Esophagus mucosa (tissue), 1 donor: Measurements from ENCODE around the gene KRTAP10-10. TPM values are rescaled to one million over a fixed set of nuclear protein-coding genes. Genes with fewer than 3 reads are reported as not detected.
"Not testable (repeated sequence)": the region's sequence is repeated elsewhere in the genome, so short reads cannot be mapped to it uniquely, and the experiment has no call there.

Source experiments
- ATAC-seq: fragments of 200-7000 bp; cut with Tn5 transposase; one replicate; pipeline ENCODE4 v1.9.1; 2020
- total RNA-seq: library from RNA; stranded (reverse); gene quantifications from one replicate; pipeline ENCODE4 v1.2.4, GENCODE V29; 2023
- donor health status: DM: yes; HTN: yes; CAD: no.

Gene KRTAP10-10
- total RNA-seq, 1 donor from 2014 or later = not detected

DNA sequence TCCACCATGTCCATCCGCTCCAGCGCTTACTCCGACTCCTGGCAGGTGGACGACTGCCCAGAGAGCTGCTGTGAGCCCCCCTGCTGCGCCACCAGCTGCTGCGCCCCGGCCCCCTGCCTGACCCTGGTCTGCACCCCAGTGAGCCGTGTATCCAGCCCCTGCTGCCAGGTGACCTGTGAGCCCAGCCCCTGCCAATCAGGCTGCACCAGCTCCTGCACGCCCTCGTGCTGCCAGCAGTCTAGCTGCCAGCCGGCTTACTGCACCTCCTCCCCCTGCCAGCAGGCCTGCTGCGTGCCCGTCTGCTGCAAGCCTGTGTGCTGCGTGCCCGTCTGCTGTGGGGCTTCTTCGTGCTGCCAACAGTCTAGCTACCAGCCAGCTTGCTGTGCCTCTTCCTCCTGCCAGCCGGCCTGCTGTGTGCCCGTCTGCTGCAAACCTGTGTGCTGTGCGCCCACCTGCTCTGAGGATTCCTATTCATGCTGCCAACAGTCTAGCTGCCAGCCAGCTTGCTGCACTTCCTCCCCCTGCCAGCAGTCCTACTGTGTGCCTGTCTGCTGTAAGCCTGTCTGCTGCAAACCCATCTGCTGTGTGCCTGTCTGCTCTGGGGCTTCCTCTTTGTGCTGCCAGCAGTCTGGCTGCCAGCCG lies 9.9 kb upstream of the KRTAP10-10 start:
- not testable (repeated sequence) for ATAC-seq

DNA sequence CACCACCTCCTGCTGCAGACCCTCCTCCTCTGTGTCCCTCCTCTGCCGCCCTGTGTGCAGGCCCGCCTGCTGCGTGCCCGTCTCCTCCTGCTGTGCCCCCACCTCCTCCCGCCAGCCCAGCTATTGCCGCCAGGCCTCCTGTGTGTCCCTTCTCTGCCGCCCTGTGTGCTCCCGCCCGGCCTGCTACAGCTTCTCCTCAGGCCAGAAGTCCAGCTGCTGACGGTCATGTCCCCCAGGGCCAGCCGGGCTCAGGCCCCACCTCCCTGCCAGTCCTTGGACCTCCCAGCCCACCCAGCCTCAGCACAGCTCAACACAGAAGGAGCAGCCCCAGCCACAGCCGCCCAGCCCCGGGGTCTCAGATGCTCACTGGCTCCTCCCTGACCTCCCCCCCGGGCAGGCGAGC lies 9.3 kb upstream of the KRTAP10-10 start:
- ATAC-seq = not testable (repeated sequence)

DNA sequence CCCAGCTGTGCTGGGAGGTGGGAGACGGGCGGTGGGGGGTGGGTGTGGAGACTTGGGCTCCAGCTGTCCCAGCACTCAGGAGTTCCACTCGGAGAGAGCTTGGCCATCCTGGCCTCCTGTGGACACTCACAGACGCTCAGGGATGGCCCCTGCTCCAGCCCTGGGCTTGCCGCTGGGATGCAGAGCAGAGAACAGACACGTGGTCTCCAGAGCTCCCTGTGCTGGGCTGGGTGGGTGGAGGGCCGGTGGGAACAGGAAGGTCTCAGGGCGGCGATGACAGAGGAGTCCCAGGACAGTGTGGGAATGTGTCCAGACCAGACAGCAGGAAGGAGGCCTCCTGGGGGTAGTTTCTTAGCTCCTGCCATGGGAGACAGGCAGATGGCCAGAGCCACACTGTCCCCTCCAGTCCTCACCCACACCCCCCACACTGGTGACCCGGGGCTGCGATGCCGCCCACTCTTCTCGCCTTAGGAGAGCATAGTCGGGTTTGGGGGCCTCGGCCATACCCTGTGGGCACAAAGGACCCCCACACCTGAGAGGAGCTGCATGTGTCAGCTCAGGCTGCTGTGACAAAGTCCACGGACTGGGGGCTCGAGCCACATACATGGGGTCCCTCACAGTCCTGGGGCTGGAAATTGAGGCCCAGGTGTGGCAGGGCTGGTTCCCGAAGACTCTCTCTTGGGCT lies 8.3 kb upstream of the KRTAP10-10 start:
- peak; percentile 20 for ATAC-seq

DNA sequence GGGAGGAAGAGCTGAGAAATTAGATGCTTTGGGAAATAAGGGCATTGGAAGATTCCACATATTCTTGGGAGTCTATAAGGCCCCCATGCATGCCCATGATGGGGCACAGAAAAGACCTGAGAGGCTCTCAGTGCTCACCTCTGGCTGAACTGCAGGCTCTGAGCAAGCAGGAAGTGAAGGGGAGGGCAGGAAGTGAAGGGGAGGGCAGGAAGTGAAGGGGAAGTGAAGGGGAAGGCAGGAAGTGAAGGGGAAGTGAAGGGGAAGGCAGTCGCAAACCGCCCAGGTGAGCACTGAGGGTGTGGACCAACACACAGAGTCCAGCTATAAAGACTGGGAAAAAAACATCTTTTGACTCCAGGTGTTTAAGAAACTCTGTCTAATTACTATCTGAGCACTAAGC lies 6.7 kb upstream of the KRTAP10-10 start:
- ATAC-seq = no peak

DNA sequence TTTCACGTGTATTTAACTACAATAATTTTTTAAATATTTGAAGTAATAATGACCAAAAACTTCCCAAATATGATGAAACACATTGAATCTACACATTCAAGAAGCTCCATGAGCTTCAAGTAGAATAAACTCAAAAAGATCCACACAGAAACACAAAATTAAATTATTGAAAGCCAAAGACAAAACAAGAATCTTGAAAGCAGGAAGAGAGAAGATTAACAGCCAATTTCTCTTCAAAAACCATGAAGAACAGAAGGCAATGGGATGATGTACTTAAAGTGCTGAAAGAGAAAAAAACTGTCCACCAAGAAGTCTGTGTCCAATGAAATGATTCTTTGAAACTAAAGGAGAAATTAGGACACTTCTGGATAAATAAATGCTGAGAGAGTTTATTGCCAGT lies 5.1 kb upstream of the KRTAP10-10 start:
- ATAC-seq = no peak

DNA sequence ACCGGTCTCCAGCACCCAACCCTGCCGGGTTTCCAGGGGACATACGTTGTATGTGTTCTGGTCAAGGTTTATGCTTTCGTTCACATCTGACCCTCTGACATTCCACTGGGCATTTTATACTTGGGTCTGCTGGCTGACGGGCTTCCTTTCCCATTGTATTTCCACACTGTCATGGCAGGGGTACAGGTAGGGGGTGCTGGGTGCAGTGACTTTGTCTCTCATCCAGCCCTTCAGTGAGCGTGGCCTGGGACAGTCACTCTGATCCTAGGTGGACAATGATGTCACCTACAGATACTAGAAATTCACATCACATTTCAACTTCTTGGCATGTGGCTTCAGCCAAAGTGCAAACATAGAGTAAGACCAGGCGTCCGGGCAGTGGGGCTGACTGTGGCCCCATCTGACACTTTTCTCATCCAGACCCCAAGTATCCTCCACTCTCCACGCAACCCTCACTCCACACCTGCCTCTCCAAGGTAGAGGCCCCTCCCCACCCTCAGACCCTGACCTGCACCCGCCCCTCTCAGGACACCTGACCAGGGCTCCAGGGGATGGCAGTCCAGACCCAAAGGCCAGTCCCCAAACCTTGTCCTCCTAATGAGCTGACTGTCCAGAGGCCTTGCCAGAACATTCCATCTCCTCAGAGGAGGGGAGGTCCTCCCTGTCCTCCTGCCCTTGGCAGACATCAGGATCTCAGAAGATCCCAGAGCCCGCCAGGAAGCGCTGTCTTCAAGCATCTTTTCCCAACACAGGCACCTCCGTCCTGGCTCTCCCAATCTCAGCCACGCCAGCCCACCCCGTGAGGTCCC lies 743 bp upstream of the KRTAP10-10 start:
- ATAC-seq = no peak

DNA sequence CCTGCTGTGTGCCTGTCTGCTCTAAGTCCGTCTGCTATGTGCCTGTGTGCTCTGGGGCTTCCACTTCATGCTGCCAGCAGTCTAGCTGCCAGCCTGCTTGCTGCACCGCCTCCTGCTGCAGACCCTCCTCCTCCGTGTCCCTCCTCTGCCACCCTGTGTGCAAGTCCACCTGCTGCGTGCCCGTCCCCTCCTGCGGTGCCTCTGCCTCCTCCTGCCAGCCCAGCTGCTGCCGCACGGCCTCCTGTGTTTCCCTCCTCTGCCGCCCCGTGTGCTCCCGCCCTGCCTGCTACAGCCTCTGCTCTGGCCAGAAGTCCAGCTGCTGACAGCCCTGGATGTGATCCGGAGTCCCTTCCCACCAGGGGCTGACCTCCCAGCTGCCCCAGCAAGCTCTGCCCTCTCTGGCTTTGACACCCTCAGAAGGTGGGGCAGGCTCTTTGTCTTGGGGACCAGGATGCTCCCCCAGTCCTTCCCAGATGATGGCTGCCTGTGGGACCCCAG lies 744 bp downstream of the KRTAP10-10 start:
- not testable (repeated sequence) for ATAC-seq

DNA sequence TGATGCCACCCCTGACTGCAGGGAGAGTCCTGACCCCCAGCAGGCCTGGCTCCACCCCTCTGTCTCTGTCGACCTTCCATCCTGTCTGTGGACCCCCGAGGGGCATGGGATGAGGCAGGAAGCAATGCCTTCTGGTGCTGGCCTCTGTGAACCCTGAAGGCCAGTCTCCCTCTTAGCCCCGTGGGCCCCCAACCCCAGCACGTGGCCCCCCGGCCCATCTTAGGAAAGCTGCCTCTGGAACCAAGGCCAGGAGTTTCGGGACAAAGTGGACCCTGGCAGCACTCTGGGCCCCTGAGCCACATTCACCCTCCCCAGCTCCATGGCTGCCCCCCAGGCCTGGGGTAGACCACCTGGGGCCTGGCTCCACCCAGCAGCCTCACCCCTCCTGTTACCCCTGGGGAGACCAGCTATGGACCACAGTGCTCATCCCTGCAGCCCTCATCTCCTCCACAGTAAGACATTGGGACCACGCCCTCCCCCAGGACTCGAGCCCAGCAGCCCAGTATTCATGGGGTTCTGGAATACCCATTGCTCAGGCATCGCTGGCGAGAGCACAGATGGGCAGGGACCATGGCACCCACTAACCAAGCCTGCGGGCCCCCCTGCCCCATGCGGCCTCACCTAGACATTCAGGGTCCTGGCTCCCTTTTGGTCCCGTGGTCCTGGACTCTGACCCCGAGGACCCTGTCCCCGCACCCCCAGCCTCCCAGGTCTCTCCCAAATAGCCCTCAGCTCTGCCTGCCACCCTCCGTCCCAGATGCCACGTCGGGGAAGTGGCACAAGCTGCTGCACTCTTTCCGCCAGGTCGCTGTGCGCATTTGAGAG lies 1.6 kb downstream of the KRTAP10-10 start:
- ATAC-seq = peak; percentile 15

DNA sequence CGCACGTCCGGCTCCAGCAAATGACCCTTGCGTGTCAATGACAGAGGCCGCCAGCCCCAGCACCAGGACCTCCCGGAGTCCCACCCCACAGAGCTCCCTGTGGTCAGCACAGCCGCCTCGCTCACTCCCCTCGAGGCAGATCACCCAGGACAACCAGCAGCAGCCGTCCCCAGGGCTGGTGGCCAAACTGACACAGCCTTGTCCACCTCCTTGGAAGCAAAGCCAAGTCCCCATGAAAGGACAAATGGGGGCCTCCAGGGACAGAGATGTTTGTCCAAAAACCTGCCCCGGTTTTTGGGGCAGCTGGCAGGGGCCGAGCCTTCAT lies 2.1 kb downstream of the KRTAP10-10 start:
- no peak for ATAC-seq

DNA sequence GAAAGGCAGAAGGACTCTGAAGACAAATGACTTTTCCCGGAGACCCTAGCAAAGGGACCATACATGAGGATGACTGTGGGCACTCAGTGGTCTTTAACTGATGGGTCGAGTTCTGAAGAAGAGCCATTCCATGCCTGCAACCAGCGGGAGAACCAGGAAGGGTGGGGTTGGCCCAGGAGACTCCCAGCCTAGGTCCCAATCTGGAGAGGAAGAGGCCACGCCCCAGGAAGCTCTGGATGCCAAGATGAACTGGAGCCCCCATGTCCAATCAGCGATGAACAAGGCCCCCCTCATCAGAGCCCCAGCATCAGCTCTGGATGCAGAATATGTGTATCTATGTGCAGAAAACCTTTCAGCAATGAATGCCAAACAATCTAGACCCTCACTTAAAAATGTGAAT lies 3.6 kb downstream of the KRTAP10-10 start:
- ATAC-seq = no peak

DNA sequence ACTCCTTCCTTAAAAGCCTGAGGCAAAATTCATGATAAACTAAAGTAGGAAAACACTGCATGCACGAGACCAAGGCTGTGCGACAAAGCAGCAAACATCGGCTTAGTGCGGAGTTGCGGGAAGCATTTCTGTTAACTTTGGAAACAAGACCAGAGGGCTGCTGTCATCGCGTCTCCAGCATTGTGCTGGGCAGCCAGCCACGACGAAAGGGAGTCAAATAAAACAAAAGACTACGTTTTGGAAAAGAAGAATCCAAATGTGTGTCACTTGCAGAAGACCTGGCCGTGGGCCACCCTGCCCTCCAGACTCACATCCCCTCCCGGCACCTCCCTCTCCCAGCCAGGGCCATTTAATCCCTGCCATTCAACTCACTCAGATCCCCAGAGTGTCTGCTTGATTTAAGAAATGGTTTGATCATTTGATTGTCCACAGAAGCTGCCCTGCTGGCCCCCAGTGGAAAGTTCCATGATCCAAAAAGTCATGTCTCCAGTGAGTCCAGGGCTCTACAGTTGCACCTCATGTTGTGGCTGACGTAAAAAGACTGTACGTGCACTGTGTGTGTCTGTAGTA lies 6.7 kb downstream of the KRTAP10-10 start:
- no peak for ATAC-seq

DNA sequence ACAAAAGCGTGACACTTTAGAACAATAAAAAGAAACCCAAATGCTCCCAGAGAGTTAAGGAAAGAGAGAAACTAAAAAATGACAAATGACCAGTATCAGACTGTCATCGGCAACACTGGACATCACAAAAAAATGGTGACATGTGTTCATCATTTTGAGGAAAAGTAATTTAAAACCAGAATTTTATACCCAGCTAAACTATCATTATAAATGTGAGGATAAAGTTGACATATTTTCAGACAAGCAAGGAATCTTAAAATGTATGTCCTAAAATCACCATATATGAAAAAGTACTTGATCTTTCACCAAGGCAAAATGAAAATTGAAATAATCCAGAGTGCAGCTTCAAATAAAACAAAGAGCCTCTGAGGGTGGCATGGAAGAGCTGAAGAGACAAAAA lies 7.7 kb downstream of the KRTAP10-10 start:
- ATAC-seq = no peak

DNA sequence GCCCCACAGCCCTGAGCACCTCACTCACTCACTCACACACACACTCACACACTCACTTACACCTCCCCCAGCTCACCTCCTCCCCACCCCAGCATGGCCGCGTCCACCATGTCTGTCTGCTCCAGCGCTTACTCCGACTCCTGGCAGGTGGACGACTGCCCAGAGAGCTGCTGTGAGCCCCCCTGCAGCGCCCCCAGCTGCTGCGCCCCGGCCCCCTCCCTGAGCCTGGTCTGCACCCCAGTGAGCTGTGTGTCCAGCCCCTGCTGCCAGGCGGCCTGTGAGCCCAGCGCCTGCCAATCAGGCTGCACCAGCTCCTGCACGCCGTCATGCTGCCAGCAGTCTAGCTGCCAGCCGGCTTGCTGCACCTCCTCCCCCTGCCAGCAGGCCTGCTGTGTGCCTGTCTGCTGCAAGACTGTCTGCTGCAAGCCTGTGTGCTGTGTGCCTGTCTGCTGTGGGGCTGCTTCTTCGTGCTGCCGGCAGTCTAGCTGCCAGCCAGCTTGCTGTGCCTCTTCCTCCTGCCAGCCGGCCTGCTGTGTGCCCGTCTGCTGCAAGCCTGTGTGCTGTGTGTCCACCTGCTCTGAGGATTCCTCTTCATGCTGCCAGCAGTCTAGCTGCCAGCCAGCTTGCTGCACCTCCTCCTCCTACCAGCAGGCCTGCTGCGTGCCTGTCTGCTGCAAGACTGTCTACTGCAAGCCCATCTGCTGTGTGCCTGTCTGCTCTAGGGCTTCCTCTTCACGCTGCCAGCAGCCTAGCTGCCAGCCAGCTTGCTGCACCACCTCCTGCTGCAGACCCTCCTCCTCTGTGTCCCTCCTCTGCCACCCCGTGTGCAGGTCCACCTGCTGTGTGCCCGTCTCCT lies 9.4 kb downstream of the KRTAP10-10 start, which contains the start of gene KRTAP10-11:
KRTAP10-11 (plus strand) TSS at position 49 of the 856 bp plus-strand sequence; CDS start at position 94, 45 bp downstream.
- ATAC-seq = not testable (repeated sequence)

DNA sequence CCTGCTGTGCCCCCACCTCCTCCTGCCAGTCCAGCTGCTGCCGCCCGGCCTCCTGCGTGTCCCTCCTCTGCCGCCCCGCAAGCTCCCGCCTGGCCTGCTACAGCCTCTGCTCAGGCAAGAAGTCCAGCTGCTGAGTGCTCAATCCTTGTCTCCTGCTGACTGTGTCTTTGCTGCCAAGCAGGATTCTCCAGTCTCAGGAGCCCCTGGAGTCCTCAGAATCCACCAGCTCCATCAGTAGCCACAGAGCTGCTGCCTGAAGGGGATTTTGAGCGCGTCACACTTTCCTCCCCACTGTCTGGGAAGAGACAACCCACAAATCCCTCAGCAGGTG lies 10.0 kb downstream of the KRTAP10-10 start:
- ATAC-seq = no peak

DNA sequence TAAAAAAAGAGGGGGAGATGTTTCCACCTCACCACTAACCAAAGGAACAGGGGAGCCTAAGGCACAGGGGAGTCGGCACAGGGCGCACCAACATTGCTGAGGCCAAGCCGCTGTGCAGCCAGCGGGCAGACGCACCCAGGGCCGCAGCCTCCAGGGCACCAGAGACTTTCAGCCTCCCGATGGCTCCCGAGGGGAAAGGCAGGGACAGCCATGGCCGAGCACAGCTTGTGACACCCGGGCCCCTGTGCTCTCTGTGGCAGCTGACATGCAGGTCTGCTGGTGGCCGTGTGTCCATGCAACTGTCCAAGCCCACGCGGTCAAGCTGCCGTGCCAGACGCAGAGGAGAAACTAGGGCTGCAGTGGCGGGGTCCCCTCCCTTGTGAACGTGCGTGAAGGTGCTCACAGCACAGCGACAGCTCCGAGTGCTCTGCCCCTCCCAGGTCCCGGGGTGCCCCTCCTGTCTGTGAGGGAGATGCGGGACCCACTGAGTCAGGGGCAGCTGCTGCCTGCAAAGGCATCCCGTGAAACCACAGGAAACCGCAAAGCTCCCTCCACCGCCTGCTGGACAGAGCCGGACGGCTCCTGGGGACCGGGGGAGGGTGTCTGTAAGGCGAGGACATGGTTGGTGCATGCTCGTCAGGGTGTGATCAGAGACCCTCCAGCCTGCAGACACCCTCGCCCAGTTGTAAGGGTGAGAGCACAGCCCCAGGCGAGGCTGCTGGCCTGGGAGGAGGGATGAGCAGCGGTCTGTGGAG lies 11.6 kb downstream of the KRTAP10-10 start:
- no peak for ATAC-seq

DNA sequence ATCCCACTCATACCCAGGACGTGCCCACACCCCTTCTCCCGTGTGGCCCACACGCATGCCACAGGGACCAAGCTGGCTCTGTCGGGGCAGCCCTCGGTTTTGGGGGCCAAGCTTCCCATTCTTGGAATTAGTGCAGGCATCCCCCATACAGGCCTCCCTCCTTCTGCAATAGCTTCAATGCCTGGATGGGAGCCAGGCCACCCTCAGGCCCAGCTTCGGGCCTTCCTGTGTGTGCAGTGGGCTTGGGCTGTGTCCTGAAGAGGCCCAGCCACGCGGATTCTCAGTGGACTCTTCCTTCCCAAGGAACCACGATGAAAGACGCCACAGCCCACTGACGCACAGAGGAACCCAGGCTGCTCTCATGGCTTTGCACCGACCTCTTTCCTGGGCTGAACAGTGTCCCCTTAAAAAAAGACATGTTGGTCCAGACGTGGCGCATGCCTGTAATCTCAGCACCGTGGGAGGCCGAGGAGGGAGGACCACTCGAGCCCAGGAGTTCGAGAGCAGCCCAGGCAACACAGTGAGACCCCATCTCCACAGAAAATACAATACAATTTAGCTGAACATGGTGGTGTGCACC lies 12.5 kb downstream of the KRTAP10-10 start:
- no peak for ATAC-seq

DNA sequence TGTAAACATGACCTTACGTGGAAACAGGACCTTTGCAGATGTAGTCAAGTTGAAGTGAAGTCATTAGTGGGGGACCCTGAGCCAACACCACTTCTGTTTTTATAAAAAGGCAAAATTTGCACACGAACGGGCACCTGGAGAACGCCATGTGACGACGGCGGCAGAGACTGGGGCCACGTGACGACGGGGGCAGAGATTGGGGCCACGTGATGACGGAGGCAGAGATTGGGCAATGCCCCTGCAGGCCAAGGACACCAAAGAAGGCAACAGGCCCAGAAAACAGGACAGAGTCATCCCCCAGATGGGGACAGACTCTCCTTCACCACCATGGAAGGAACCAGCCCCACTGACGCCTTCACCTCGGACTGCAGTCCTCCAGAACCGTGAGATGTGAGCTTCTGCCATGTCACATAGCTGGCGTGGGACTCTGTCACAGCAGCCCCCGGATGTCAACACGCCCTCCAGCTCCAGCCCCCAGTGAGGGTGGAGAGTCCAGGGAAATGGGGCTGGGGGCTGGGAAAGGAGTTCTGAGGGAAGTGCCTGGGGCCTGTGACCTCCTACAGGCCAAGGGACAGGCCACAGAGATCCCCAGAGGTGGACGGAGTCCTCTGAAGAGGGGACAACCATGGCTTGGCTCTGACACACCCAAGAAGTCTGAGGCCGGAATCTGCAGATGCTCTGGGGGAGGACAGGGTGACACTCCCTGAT lies 13.3 kb downstream of the KRTAP10-10 start:
- ATAC-seq = no peak

DNA sequence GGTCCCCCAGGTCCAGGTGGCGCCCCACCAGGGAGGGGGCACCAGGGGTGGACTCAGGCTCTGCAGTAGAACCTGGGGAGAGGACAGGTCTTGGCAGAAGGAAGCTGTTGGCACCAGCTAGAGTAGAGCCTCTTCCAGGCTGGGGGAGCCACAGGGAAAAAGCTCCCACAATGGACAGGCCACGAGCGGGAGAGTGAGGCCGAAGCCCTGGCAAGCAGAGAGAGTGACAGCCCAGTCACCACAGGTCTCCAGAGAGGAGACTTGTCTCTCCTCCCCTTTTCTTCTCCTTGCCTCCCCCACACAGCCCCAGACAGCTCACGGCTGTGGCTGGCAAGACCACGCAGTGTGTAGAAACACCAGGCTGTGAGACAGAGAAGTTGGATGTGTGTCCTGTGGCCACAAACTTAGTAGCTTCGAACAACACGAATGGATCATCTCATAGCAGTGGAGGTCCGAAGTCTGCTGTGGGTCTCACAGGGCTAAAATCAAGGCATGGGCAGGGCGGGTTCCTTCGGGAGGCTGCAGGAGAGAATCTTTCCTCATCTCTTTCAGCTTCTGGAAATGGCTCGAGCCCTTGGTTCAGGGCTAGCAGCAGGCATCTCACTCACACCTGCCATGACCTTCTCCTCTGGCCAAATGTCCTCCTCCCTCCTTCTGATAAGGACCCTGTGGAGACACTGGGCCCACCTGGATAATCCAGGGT lies 14.0 kb downstream of the KRTAP10-10 start:
- no peak for ATAC-seq

DNA sequence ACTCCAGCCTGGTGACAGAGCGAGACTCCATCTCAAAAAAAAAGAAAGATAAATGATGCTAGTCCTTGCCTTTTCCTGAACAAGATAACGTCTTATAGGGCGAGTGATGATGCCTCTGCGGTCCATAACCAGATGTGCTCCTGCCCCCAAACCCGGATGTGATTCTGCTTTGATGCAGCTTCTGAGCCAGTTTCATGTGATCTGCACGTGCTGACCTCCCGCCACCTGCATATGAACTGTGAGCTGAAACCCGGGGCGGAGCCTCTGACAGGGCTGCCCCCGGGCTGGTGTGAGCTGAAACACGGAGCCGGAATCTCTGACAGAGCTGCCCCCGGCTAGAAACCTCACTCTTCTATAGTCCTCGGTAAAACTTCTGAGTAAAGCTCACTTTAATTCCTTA lies 16.0 kb downstream of the KRTAP10-10 start:
- ATAC-seq = no peak
